Fibroblast of skin of left biceps (primary cell): ENCODE measurements around the gene LEAP2.

Experiments used
- DNase-seq, 2 experiments: peaks; one replicate each; pipeline ENCODE4 v3.0.0-alpha.2; 2013; ENCODE audit warnings: low read depth in 2 of 2

LEAP2 gene, protein sequence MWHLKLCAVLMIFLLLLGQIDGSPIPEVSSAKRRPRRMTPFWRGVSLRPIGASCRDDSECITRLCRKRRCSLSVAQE

DNA sequence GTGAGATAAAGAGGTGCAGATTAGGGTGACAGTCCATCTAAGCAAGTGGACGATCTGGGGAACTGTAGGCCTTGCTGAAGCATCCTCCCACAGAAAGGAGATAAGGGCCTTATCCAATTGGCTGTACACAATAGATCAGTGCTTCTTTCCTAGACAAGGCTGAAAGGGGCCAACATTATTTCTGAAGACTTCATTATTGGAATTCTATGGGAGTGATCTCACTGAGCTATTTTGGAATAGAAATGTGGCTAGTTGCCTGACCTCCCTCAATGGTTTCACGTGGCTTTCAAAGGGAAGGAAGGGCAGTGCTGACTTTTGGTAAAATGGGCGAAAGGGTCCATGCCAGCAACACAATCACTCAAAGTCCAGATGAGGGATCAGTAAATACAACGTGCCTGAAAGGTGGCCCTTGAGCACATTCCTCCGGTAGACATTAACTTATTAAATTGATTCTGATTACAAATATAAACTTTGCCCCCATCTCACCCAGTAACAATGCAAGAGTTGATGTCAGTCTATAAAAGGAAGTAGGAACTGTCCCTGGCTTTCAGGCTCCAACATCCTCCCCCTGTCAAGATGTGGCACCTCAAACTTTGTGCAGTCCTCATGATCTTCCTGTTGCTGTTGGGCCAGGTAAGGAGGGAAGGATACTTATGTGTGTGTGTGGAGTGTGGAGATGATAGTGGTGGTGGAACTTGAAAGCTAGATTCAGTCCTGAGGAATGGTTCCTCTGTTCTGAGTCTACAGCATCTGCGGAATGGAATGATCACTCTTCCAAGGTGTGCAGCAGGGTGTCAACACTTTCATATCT, at the start of gene LEAP2:
LEAP2 (plus strand) TSS at position 550 of the 811 bp plus-strand sequence; CDS start at position 577, 27 bp downstream.
- no peak for DNase-seq

DNA sequence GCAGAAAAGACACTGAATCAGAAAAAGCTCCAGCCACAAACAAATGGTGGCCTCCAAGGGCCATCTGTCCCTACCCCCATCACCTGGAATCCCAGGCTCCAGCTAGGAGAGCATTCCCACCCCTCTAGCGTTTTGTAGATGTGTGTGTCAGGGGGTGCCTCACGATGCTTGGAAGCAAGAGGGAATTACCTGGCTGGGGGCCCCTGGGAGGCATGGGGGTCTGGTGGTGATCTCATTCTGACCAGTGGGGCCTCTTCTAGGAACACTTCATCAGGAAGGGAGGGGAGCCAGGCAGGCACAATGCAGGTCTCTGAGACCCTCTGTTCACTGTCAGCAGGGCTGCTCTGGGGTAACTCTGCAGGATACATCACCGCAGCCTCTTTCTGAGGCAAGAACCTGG, 49.0 kb upstream of the LEAP2 start:
- DNase-seq: no peak

DNA sequence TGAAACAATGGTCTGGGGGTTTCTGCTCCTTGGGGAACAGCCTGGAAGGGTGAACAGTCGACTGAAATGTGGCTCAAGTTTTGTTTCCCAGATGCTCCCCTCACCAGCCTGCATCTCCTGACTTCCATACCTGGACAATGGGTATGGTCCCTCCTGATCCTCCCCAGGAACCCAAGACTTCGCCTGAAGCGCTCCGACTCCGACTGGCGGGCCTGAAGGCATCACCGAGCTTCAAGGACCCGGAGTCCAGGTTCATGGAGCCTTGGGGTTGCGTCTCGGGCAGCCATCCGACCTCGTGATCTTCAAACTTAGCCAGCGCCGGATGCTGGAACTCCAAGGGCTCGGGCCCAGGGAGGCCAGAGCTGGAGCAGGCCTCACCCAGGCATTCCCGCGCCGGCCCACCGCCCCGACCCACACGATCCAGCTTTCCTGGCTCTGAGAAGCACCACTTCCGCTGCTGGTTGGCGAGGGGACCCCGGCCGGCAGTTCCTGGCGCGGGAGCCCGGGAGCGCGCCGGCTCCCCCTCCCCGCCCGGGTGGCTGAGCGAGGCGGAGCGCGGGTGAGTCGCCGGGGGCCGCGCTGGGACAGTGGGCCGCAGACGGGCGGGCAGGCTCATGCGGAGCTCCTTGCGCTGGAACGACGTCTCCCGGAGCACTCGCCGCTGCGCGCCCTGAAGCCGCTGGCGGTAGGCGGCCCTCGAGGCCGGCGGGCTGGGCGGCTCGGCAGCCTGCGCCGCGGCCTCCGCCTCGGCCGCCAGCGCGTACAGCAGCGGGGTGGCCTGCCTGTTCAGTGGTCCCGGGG, 48.2 kb upstream of the LEAP2 start:
- no peak for DNase-seq

DNA sequence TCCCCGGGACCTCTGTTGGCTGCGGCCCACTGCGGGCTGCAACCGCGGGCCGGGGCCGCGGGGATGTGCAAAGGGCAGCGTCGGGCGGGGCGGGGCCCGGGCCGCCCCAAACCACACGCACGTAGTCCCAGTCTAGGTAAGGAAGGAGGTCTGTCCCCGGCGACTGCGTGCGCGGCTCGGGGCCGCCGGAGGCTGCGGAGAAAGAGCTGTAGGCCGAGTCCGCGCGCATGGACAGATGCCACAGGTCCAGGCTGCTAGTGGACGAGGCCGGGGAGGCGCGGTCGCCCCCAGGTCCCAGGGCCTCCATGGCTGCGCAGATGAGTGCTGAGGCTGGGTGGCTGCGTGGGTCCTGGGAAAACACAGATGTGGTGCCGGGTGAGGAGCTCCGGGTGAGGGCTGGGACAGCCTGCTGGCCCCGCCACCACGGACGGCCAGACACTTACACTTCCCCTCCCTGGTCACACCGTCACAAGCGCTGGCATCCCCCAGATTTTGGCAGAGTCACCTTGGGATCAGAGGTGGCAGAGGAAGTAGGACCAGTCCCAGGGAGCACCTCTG, 47.6 kb upstream of the LEAP2 start:
- DNase-seq: no peak

DNA sequence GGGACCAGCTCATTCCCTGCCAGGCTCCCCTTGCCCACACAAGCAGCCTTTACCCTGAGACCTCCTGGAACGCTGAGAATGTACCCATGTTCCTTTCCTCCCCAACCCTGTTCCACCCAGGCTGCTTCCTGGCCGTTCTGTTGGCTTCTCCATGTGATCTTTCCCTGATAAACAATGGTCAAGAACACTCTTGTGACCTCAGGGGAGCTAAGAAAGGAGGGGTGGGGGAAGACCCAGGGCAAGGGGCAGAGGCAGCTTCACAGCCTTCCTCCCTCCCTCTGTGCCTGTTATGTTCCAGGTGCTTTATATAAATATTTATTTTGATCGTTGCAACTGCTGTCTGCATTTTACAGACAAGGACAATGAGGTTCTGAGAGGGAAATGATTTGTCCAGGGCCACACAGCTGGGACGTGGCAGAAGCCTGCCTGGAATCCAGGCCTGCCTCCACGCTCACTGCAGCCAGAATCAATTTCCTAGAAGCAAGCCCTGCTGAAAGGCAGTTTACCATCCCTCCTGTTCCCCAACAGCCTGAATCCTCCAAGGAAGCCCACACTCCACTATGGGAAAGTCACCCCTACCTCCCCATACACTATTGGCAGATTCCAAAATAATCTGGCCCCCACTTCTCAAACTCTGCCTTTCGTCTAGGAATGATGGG, 46.9 kb upstream of the LEAP2 start:
- no peak for DNase-seq

DNA sequence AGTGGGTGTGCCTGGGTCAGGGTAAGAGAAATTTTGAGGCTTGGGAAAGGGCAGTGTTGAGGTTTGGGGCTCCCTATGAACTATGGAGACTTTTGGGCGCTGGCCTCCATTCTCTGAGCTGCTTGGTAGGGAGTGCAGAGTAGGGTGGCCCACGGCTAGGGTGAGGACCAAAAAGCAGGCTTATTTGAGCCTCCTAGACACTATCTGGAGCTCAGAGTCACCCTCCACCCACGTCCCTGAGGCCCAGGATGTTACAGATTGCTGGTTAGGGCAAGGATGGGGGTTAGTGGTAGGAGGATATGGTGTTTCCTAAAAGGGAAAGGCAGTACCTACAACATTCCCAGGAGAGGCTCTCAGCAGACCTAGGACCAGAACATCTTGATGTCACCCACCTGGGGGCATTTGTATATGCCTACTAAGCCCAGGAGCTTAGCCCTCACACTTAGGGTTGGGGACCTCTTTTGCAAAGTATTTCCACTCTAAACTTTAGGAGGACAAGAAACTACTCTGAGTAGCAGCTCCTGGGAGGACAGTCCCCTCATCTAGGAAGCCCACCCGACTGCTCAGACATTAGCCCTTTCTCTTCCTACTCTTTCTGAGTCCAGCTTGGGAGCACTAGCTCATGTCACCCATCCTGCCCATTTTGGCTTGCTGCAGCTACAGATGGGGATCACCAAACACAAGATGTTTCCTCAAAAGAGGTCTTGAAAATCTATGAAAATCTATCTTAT, 45.4 kb upstream of the LEAP2 start:
- DNase-seq: no peak

DNA sequence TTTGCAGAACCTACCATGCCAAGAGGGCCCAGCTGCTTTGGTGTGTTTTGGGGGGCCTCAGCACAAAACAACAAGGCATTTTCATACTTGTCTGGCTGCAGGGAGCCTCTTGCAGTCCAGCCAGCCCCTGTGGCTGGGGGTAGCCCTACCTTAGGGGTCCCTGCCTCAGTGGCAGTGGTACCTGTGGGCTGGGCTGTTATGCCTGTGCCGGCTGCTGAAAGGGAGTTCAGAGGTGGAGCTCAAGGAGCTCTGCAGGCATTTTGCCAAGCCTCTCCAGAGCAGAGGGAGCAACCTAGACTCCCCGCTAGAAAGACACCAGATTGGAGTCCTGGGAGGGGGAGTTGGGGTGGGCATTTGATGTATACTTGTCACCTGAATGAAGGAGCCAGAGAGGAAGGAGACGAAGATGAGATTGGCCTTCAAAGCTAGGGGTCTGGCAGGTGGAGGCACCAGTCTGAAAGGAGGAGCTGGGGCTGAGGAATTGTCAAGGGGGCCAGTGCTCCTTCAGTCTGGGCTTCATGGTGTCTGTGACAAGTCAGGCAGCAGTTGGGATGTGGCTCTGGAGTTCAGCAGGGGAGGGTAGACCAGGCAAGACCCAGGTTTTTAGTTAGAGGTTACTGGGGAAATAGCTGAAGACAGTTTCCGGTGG, 44.5 kb upstream of the LEAP2 start:
- no peak for DNase-seq

DNA sequence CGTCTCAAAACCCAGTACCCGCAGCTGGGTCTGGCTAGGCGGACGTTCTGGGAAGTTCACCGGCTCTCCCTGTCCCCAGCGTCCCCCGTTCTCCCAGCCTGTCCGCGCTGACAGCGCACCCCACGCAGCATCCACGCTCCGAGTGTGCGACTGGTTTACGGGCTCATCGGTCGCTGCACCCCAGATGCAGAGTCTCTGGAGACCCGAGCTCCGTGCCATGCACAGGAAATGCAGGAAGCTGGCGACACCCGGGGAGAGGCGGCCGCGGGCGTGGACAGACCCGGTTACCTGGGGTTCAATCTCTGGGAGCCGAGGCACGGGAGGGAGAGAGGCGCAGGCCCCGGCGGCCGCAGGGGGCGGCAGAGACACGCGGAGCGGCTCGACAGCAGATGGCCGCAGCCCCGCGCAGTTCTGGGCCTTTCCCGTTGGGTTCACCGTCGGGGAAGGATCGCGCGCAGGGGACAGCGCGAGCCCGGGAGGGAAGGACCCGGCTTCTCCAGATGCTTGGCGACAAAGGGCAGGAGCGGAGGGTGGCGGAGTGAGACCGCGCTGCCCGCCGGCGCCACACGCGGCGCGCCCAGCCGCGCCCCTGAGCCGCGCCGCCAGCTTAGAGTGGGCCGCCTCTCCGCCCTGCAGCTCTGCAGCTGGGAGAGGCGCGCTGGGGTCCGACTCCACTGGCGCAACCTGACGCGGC, 43.6 kb upstream of the LEAP2 start:
- DNase-seq: no peak

DNA sequence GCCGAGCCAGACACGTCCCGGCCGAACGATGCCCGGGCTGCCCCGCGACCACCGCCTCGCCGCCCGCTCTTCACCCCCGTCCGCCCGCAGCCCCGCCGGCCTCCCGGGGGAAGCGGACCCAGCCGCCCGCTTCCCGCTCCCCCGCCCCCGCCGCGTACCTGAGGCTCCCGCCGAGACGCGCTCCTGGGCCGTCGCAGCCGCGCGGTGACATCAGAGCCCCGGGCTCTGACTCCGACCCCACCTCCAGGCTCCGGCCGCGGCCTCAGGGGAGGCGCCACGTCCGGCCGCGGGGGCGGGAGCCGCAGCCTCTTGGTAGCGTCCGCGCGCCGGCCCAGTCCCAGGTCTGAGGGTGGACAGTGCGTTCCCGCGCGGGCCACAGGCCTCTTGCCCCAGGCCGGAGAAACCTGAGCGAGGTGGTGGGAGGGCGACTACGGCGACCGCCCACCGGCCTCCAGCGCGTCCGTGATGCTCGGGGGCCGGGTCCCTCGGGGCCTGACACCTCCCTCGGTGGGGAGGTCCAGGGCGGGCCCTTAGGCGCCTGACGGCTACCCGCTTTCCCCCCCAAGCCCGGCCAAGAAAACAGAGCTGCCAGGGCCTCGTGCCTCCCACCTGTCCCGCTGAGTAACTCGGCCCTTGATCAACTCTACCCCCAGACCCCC, 42.9 kb upstream of the LEAP2 start, which contains the start of gene SHROOM1:
SHROOM1 (minus strand) TSS at position 212 of the 659 bp plus-strand sequence. CDS start 4,507 bp downstream, outside the sequence.
- no peak for DNase-seq

DNA sequence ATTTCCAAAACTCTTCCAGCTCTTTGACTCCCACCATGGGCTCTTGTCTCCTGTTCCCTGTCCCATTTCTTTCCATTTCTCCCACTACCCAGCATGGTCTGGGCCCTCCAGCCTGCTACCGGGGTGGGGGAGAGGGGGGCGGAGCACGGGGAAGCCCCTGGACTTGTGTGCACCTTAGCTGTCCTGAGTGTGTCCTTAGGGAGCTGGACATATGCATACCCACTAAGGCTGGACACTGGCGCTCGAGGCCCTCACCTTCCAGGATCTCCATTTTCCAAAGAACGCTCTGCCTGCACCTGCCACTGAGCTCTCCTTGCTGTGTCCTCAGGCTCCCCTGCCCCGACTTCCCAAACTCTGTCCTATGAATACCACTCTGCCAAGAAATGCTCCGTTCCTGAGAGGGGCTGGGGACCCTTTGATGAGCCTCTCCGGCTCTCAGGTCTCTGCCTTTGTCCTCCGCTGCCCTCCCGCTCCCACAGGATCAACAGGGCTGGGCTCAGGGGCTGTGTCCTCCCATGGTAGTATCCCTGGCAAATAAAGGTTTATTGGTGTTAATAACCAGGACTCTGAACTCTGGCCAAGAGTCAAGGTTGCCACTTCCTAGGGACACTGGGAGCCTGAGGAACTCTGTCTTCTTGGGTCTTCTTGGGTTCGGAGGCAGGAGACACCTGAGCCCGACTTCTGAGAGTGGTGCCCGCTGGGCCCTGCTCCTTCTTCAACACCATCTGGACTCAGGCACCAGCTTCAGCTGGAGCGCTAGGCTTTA, 42.2 kb upstream of the LEAP2 start:
- no peak for DNase-seq

DNA sequence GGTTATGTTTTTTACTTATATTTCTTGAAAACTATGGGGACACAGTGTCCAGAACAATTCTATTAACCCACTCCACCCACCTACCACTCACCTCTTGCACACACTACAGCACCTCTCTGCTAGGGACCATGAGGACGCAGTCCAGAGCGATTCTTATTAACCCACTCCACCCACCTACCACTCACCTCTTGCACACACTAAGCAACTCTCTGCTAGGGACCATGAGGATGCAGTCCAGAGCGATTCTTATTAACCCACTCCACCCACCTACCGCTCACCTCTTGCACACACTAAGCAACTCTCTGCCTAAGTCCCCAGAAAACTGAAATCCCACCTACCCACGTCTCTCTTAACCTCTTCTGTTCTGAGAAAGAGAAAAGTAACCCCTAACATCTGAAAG, 40.9 kb upstream of the LEAP2 start:
- no peak for DNase-seq

DNA sequence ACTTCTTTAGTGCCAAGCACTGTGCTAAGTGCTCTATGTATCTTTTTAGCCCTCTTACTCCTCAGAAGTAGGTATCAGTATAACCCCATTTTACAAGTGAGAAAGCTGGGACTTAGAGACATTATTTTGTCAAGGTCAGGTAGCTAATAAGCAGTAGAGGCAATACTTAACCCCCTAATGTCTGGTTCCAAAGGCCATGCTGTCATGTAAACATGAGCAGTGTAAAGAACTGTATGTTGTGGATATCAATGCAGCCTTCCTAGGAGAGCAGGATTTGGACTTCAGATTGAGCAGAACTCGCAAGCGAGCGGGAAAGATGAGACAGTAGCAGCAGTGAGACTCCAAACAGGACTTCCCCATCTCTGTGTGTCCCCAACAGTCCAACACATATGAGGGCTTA, 39.4 kb upstream of the LEAP2 start:
- DNase-seq: no peak

DNA sequence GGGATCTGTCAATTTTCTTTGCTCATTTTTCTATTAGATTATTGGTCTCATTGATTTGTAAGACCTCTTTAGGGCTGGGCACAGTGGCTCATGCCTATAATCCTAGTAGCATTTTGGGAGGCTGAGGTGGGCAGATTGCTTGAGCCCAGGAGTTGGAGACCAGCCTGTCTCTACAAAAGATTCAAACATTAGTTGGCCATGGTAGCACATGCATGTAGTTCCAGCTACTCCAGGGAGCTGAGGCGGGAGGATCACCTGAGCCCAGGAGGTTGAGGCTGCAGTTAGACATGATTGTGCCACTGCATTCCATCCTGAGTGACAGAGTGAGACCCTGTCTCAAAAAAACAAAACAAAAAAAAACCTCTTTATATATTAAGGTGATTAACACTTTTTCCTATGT, 36.6 kb upstream of the LEAP2 start:
- DNase-seq: no peak

DNA sequence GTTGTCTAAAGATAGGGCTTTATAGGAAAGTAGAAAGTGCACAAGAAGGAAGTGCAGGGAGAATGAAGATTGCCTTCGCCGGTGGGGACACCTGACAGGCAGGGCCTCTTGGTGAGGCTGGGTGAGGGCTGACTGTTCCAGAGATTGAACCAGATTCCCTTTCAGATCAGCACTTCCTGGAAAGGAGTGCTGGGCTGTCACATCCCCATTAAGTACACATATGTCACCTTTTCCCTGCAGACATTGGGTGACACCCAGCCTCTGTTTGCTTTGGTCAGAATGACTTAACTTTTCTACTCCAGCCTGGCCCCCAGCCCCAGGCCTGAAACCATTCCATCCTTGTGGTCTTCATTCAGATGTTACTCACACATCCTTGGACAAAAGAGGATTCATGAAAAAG, 35.6 kb upstream of the LEAP2 start:
- no peak for DNase-seq

DNA sequence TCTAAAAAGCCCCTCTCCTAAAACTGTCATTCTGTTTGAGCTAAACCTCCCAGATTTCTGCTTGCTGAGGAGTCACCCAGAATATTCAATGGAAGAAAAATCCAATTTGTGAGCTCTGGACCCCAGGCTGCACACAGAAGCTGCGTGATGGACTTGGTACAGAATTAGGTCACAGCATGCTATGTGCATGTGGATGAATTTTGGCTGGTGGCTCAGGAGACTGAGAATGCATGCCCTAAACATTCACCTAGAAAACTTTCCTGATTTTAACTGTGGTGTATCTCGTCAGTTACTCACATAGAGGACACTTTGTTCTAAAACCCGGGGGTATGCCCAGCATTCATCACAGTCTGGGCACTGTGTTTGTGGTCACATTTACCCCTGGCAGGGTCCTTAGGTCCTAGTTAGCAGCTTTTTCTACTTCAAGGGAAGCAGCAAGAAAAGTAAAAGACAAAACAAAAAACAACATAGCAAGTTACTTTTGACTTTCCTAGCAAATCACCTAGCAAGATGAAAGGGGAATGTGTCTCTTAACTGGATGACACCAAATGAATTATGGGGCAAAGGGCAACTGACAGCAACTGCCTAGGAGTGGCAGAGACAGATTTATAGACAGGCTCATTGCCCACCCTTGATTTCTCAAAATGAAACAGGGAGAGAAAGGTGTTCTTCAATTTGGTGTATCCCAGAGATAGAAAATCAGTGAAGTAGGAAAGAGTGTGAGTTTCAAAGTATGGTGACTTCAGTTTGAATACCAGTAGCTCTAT, 34.8 kb upstream of the LEAP2 start:
- DNase-seq: no peak

DNA sequence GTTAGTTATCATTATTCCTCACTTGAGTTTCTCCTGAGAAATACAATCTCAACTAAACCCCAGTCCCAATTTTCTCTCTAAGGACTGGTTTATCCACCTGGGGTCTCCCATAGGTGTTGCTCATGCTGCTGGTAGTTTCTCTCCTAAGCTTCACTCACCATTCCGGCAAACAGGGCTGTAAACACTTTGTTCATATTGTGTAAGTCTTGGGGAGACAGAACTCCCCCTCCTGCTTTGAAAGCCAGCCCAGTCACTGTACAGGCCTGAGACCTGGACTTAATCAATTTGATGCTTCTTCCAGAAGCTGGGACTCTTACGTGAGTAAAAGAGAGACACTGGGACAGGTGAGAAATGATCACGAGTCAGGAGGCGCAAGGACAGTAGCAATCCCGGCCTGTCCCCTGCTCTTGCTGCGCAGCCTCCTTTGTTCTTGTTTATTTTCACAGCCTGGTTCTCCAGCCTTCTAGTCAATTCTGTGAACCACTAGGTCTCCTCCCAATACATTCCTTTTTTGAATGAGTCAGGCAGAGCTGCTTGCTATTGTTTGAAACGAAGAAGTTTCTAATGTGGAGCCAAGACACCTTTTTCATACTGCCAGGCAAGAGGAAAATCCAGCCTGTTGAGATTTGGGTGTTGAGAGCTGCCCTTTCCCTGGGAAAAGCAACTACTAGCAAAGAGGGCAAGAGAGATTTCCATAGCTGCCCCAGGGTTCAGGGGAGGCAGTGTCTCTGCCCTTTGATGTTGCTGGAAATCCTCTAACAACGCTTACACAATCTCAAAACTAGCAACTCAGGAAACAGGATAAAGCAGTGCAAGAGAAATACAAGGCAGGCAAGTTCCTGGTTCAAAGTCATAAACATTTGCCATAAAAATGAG, 33.8 kb upstream of the LEAP2 start:
- no peak for DNase-seq

DNA sequence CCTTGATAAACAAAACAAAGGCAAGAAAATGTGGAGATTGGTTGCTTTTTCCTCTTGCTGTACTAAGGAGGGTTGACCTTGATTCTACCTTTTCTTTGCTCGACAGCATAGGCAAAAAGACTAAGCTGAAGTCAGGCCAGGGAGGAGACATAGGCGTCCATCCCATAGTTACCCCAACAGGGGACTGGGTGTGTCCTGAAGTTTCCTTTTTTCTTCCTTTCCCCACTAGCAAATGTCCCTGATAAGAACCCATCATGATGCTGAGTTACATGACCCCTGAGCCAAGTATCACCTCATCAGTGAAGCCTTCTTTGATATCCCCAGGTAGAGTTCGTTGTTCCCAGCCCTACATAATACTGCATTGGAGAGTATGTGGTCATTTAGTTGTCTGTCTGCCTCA, 33.2 kb upstream of the LEAP2 start:
- no peak for DNase-seq
